BJ (cell line): Measurements from ENCODE around the gene SLC41A1. TPM values are rescaled to one million over a fixed set of nuclear protein-coding genes. Genes with fewer than 3 reads are reported as not detected.

Source experiments
- CTCF ChIA-PET: fragments of 350-600 bp; formaldehyde crosslinking; extraction: SDS; loops from one replicate; lab custom pipeline; 2021; ENCODE audit warnings: antibody characterized with exemption, inconsistent platforms; lab: Yijun Ruan, JAX
- POLR2A ChIA-PET: fragments of 300-600 bp; sonication (Branson Sonifier 250); formaldehyde crosslinking; extraction: SDS; loops from one replicate; lab custom pipeline; 2021; ENCODE audit warnings: antibody characterized with exemption; lab: Charles Lee
- DNase-seq: peaks from one replicate; pipeline ENCODE4 v3.0.0-alpha.2; 2011; ENCODE audit warnings: low read depth
- H3K27me3 ChIP-seq: 2 replicates; pipeline ENCODE4 v1.6.0; 2011; ENCODE audit warnings: low read length; ENCODE audit not compliant: control insufficient read depth, insufficient read depth
- H3K36me3 ChIP-seq: 2 replicates; pipeline ENCODE4 v1.5.1; 2011; ENCODE audit warnings: low read length; ENCODE audit not compliant: control insufficient read depth, insufficient read depth
- H3K4me3 ChIP-seq: 2 replicates; pipeline ENCODE4 v1.5.1; 2011; ENCODE audit warnings: low read depth, mild to moderate bottlenecking, control low read depth, low read length
- polyA plus RNA-seq: library from polyadenylated mRNA; depleted of rRNA; stranded (reverse); fragments of >200 nt; gene quantifications from 2 replicates; pipeline ENCODE4 v1.2.3, GENCODE V29; 2011
- TF ChIP-seq, protein P1 (sequence below): IDR thresholded peaks from 2 replicates; pipeline ENCODE4 v1.5.1; 2011; ENCODE audit warnings: low read depth, mild to moderate bottlenecking, control low read depth, inconsistent platforms, low read length, moderate library complexity; ENCODE audit not compliant: insufficient read depth

The SLC41A1 gene
- polyA plus RNA-seq, 1 experiment = 29.4 TPM

- Histone ChIP-seq H3K4me3 (peak within 1 kb of the TSS; percentile 78), H3K36me3 (no peaks in the 10 kb centered on the region), H3K27me3 (no peaks in the 10 kb centered on the region)
- ChIA-PET POLR2A (interaction anchor here (0.5 to 0.6 kb wide), 2 partner anchors 10 to 117 kb away, joined by 4 to 8 read pairs; no protein-coding TSS in a partner anchor), CTCF (interaction anchor here (0.8 to 5.0 kb wide), 5 partner anchors 8 to 202 kb away, joined by 3 to 26 read pairs (median 5); no protein-coding TSS in a partner anchor)
- DNase-seq = peak; percentile 44
- TF ChIP-seq, protein P1, sequence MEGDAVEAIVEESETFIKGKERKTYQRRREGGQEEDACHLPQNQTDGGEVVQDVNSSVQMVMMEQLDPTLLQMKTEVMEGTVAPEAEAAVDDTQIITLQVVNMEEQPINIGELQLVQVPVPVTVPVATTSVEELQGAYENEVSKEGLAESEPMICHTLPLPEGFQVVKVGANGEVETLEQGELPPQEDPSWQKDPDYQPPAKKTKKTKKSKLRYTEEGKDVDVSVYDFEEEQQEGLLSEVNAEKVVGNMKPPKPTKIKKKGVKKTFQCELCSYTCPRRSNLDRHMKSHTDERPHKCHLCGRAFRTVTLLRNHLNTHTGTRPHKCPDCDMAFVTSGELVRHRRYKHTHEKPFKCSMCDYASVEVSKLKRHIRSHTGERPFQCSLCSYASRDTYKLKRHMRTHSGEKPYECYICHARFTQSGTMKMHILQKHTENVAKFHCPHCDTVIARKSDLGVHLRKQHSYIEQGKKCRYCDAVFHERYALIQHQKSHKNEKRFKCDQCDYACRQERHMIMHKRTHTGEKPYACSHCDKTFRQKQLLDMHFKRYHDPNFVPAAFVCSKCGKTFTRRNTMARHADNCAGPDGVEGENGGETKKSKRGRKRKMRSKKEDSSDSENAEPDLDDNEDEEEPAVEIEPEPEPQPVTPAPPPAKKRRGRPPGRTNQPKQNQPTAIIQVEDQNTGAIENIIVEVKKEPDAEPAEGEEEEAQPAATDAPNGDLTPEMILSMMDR = no peak
Observed at GRCh38 chr1:205775015-205775716, 37.8 kb downstream of the SLC41A1 start, which contains the start of gene RAB29. Gene RAB29 (minus strand): TSS chr1:205775482. CDS start chr1:205774956, 526 bp downstream.

GRCh38 chr1:205774198-205775014 is 38.6 kb downstream of the SLC41A1 start:
- ChIA-PET POLR2A (interaction anchor here (0.6 kb wide), 1 partner anchor 117 kb away, joined by 4 read pairs; no protein-coding TSS in a partner anchor), CTCF (interaction anchor here (0.7 to 5.0 kb wide), 4 partner anchors 8 to 115 kb away, joined by 3 to 26 read pairs (median 4); no protein-coding TSS in a partner anchor)
- Histone ChIP-seq H3K36me3 (no peaks in the 10 kb centered on the region), H3K4me3 (peak overlapping the region; percentile 78), H3K27me3 (no peaks in the 10 kb centered on the region)
- DNase-seq = no peak
- TF ChIP-seq, protein P1 = no peak

DNA sequence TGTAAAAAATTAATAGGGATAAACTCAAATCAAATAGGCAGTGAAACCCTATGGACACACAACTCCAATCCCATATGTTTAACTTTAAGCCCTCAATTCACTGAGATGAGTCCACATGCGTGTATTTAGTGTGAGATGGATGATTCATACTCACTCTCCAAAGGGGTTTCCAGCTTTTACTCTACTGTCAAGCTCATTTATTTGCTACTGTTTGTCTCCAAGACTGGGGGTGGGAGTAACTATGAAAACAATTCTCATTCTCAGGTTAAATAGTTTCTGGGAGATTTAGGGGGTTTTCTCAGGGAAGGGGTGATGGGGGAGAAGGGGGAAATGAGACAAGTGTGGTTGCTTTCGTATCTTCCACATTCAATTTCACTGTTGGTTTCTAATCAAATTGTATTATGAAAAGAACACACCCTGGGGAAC is 40.4 kb downstream of the SLC41A1 start:
- TF ChIP-seq, protein P1 = no peak
- no peaks in the 10 kb centered on the region for H3K36me3 ChIP-seq
- DNase-seq = no peak
- H3K4me3 ChIP-seq = no peak overlapping the region
- CTCF ChIA-PET = interaction anchor here (0.8 to 1.3 kb wide), 3 partner anchors 64 to 204 kb away, joined by 3 read pairs; no protein-coding TSS in a partner anchor
- POLR2A ChIA-PET = interaction anchor here (0.7 kb wide), 1 partner anchor 294 kb away, joined by 13 read pairs; no protein-coding TSS in a partner anchor
- no peaks in the 10 kb centered on the region for H3K27me3 ChIP-seq

- H3K4me3 ChIP-seq = no peak overlapping the region
- TF ChIP-seq, protein P1 = no peak
- CTCF ChIA-PET = interaction anchor here (0.6 to 1.4 kb wide), 4 partner anchors 19 to 1391 kb away, joined by 3 to 5 read pairs (median 4); no protein-coding TSS in a partner anchor
- DNase-seq = no peak
- POLR2A ChIA-PET = no interaction called here
- no peaks in the 10 kb centered on the region for H3K36me3 ChIP-seq
- no peaks in the 10 kb centered on the region for H3K27me3 ChIP-seq
Observed at GRCh38 chr1:205770618-205771017, 42.4 kb downstream of the SLC41A1 start.
